OCI-LY7 (cell line): ENCODE measurements around the gene CELF4. TPM values are rescaled to one million over a fixed set of nuclear protein-coding genes. Genes with fewer than 3 reads are reported as not detected.

ENCODE experiments used
- BruUV-seq: library from RNA; stranded (reverse); fragments of 400-500 nt; replicated peaks from 2 replicates; lab custom pipeline; 2021; lab: Mats Ljungman, UMichigan
- CTCF ChIA-PET: fragments of 300-600 bp; sonication (Branson Sonifier 250); formaldehyde crosslinking; loops from one replicate; lab custom pipeline; 2022; ENCODE audit warnings: antibody characterized with exemption; ENCODE audit not compliant: unreplicated experiment; lab: Charles Lee
- POLR2A ChIA-PET: fragments of 300-600 bp; sonication (Branson Sonifier 250); formaldehyde crosslinking; loops from one replicate; lab custom pipeline; 2022; ENCODE audit warnings: antibody characterized with exemption; lab: Charles Lee
- DNase-seq: peaks from one replicate; pipeline ENCODE4 v3.0.0-alpha.2; 2015; ENCODE audit warnings: low spot score
- H2AFZ ChIP-seq: fragments of 200-600 bp; sonication (generic), shearing (Covaris generic); 2 replicates; pipeline ENCODE4 v1.6.1; 2014; ENCODE audit warnings: mild to moderate bottlenecking, antibody characterized with exemption, low read length, moderate library complexity
- H3K27ac ChIP-seq: fragments of 200-600 bp; sonication (generic); 2 replicates; pipeline ENCODE4 v1.5.1; 2014; ENCODE audit warnings: mixed run types, low read depth, mild to moderate bottlenecking, moderate library complexity, low read length, inconsistent platforms; ENCODE audit not compliant: poor library complexity, severe bottlenecking
- H3K36me3 ChIP-seq: fragments of 200-600 bp; sonication (generic); 2 replicates; pipeline ENCODE4 v1.6.1; 2014; ENCODE audit warnings: mild to moderate bottlenecking, antibody characterized with exemption, low read length, moderate library complexity, mixed read lengths; ENCODE audit not compliant: insufficient read depth
- H3K4me1 ChIP-seq: fragments of 200-600 bp; sonication (generic); 2 replicates; pipeline ENCODE4 v1.5.1; 2014; ENCODE audit warnings: mild to moderate bottlenecking, low read length; ENCODE audit not compliant: insufficient read depth, poor library complexity, severe bottlenecking
- H3K4me2 ChIP-seq: fragments of 200-600 bp; sonication (generic); 2 replicates; pipeline ENCODE4 v1.6.1; 2014; ENCODE audit warnings: mild to moderate bottlenecking, low read length
- H3K4me3 ChIP-seq: fragments of 200-600 bp; sonication (generic); 2 replicates; pipeline ENCODE4 v1.5.1; 2014; ENCODE audit warnings: mild to moderate bottlenecking, low read depth, low read length; ENCODE audit not compliant: poor library complexity, severe bottlenecking
- H3K79me2 ChIP-seq: fragments of 200-600 bp; sonication (generic); 2 replicates; pipeline ENCODE4 v1.6.1; 2016; ENCODE audit warnings: low read depth, mild to moderate bottlenecking, low read length, moderate library complexity, mixed read lengths; ENCODE audit not compliant: insufficient read depth
- H3K9me2 ChIP-seq: fragments of 200-600 bp; sonication (generic); 2 replicates; pipeline ENCODE4 v1.6.1; 2016; ENCODE audit warnings: mild to moderate bottlenecking, low read length, mixed read lengths; ENCODE audit not compliant: insufficient read depth
- H3K9me3 ChIP-seq: fragments of 200-600 bp; sonication (generic); 2 replicates; pipeline ENCODE4 v1.6.1; 2014; ENCODE audit warnings: mild to moderate bottlenecking, mixed run types, low read length, mixed read lengths
- H4K20me1 ChIP-seq: fragments of 200-600 bp; sonication (generic); 2 replicates; pipeline ENCODE4 v1.6.1; 2014; ENCODE audit warnings: mild to moderate bottlenecking, antibody characterized with exemption, low read length, moderate library complexity, mixed read lengths; ENCODE audit not compliant: insufficient read depth
- CTCF ChIP-seq: fragments of 200-600 bp; sonication (generic); conservative IDR thresholded peaks from 2 replicates; pipeline ENCODE4 v1.5.1; 2014; ENCODE audit warnings: mild to moderate bottlenecking, antibody characterized with exemption, low read length, moderate library complexity, mixed read lengths
- EZH2phosphoT487 ChIP-seq: fragments of 200-600 bp; sonication (generic); IDR thresholded peaks from 2 replicates; pipeline ENCODE4 v1.6.1; 2018; ENCODE audit warnings: low read depth, borderline replicate concordance, mild to moderate bottlenecking, mixed run types, antibody characterized with exemption, low read length, moderate library complexity, mixed read lengths
- intact Hi-C: fragments of 100-400 bp; cut with micrococcal nuclease; formaldehyde crosslinking; loops from one replicate; pipeline ENCODE4 v1.10.0; 2022; ENCODE audit not compliant: unreplicated experiment
- total RNA-seq, 2 experiments: library from RNA; depleted of rRNA in 1 of 2; stranded (reverse); fragments of >200 nt in 1 of 2; shearing (Covaris generic) in 1 of 2; gene quantifications; 2 replicates each; pipeline ENCODE4 v1.2.3, GENCODE V29; 2014 to 2022

CELF4 gene
- total RNA-seq, 2 experiments from 2014 or later = not detected

- Histone ChIP-seq H3K4me1 (no peaks in the 10 kb centered on the region), H3K27ac (no peak overlapping the region), H3K9me3 (no peaks in the 10 kb centered on the region), H3K79me2 (no peaks in the 10 kb centered on the region), H3K36me3 (no peaks in the 10 kb centered on the region), H4K20me1 (no peaks in the 10 kb centered on the region), H3K4me3 (no peak overlapping the region), H2AFZ (no peak overlapping the region), H3K4me2 (no peak overlapping the region), H3K9me2 (no peaks in the 10 kb centered on the region)
- intact Hi-C loops = no loop called here
- no peak for TF ChIP-seq CTCF
- no peak for TF ChIP-seq EZH2phosphoT487
- POLR2A ChIA-PET = interaction anchor here (0.7 kb wide), 1 partner anchor 1171 kb away, joined by 4 read pairs; no protein-coding TSS in a partner anchor
- DNase-seq = no peak
- CTCF ChIA-PET = no interaction called here
- no TSS peak for BruUV-seq
These were observed 294.9 kb downstream of the CELF4 start for GRCh38 chr18:37270666-37271052.

- no peaks in the 10 kb centered on the region for H3K36me3 ChIP-seq
- intact Hi-C loops = no loop called here
- no TSS peak for BruUV-seq
- H3K27ac ChIP-seq = no peak overlapping the region
- no peaks in the 10 kb centered on the region for H3K4me1 ChIP-seq
- peak; percentile 12 for DNase-seq
- H3K4me2 ChIP-seq = no peak overlapping the region
- H3K79me2 ChIP-seq = no peaks in the 10 kb centered on the region
- no peak overlapping the region for H2AFZ ChIP-seq
- ChIA-PET POLR2A (no interaction called here), CTCF (no interaction called here)
- H3K9me2 ChIP-seq = no peaks in the 10 kb centered on the region
- H3K4me3 ChIP-seq = no peak overlapping the region
- H4K20me1 ChIP-seq = no peaks in the 10 kb centered on the region
- TF ChIP-seq EZH2phosphoT487 (no peak), CTCF (no peak)
- no peaks in the 10 kb centered on the region for H3K9me3 ChIP-seq
These were observed 295.4 kb downstream of the CELF4 start for GRCh38 chr18:37270038-37270665.

GRCh38 chr18:37266290-37266689, 299.3 kb downstream of the CELF4 start:
- Histone ChIP-seq H3K4me3 (no peak overlapping the region), H3K9me2 (no peaks in the 10 kb centered on the region), H2AFZ (no peak overlapping the region), H3K4me1 (no peaks in the 10 kb centered on the region), H3K36me3 (no peaks in the 10 kb centered on the region), H3K4me2 (no peak overlapping the region), H3K9me3 (no peaks in the 10 kb centered on the region), H4K20me1 (no peaks in the 10 kb centered on the region), H3K79me2 (no peaks in the 10 kb centered on the region), H3K27ac (no peak overlapping the region)
- POLR2A ChIA-PET = no interaction called here
- no peak for DNase-seq
- CTCF ChIA-PET = no interaction called here
- no peak; the same call in 1 of the 2 replicates for TF ChIP-seq CTCF
- TF ChIP-seq EZH2phosphoT487 = no peak
- no TSS peak for BruUV-seq
- intact Hi-C loops = no loop called here
